Measurements from ENCODE around the gene IL37.
A peak's percentile ranks its signal among the peaks of the same experiment; 100 is the strongest.
"Not testable (repeated sequence)": the region's sequence is repeated elsewhere in the genome, so short reads cannot be mapped to it uniquely, and the experiment has no call there.

IL37 gene

DNA sequence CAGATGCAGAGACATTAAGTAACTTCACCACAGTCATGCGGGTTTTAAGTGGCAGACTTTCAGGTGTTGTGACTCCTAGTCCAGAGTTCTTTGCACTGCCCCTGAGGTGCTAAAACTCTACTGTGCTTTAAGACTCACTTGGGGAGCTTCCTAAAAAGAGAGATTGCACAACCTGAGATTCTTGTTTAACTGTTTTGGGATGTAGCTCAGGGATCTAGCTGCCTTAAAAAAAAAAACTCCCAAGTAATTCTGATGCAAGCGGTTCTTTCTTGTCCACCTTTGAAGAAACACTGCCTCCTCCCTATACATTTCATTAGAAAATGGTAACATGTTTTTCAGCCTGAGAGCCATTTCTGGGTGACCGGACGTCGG, 13.0 kb downstream of the IL37 start:
- DNase-seq = no peak

DNA sequence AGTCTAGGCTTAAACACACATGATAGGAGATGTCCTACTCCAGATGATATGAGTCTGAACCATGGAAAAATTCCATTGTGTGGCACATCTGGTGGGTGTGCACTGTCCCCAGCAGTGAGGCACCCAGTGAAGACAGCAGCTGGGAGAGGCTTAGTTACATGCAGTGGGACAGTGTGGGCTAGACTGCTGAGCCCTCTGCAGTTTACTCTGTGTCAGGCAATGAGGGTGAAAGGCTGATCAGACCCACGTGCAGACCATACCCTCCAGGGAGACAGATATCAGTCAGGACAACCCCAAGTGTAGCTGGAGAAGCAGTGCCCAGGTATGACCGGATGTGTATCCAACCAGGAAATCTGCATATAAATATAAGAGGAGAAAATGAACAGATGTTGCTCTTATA, 13.4 kb downstream of the IL37 start:
- DNase-seq = no peak

- no peak for DNase-seq
Observed at GRCh38 chr2:112924821-112925220, 13.9 kb downstream of the IL37 start.

GRCh38 chr2:112926707-112927106, 15.7 kb downstream of the IL37 start:
- no peak for DNase-seq

DNA sequence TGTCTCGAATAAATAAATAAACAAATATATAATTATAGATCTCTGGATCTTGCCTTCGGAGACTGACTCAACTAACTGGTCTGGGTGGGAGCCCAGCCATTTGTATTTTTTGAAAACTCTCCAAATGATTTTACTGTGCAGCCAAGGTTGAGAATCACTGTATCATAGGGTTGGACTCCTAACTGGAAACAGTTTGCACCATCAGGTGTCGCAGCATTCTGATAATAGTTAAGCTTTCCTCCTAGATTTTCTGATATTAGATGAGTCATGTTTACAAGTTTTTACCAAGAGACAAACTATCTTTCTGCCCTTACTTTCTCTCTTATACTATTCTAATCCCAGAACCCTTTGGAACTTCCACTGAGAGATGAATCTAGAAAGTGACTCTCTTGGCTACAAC, 16.8 kb downstream of the IL37 start:
- no peak for DNase-seq

DNA sequence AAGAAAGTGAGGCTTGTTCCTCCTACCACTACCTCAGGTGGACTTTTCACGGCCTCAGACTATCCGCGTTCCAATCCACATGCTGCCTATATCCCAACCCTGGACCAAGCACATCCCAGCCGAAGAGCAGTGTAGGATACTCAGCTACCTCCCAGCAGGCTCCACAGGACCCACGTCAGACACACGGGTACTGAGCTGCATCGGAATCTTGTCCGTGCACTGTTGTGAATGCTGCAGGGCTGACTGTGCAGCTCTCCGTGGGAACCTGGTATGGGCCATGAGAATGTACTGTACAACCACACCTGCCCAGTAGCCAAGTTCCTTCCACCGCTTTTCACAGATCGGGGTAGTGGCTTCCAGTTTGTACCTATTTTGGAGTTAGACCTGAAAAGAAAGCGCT, 22.3 kb downstream of the IL37 start:
- DNase-seq = no peak

DNA sequence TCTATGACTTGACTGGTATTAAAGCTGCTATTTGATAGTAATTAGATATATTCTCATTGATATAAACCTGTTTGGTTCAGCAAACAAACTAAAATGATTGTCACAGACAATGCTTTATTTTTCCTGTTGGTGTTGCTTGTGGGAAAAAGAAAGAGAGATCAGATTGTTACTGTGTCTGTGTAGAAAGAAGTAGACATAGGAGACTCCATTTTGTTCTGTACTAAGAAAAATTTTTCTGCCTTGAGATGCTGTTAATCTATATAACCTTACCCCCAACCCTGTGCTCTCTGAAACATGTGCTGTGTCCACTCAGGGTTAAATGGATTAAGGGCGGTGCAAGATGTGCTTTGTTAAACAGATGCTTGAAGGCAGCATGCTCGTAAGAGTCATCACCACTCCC, 23.2 kb downstream of the IL37 start:
- not testable (repeated sequence) for DNase-seq

- DNase-seq = no peak
Observed at GRCh38 chr2:112936927-112937232, 25.9 kb downstream of the IL37 start.

DNA sequence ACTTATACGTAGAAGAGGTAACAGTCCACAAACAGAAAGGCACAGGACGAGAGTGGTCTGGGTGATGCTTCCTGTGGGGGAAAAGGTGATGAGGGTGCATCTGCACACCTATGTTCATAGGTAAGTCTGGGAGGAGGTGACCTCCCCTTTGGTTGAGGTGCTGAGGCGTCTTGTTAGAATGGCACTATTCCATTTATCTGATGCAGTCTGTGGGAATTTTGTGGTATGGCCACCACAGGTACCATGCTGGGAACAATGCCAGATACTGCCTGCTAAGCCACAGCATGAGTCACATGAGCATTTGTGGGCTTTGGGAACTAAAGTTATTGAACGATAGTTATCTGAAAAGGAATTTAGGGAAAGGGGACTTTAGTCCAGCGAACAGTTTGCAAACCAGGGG, 27.9 kb downstream of the IL37 start:
- no peak for DNase-seq

- DNase-seq = no peak
Observed at GRCh38 chr2:112939425-112939824, 28.5 kb downstream of the IL37 start.

GRCh38 chr2:112940859-112941625, 30.1 kb downstream of the IL37 start:
- no peak for DNase-seq

- DNase-seq = peak in 4 of 6 experiments; percentile 3 to 21 (median 10)
Observed at GRCh38 chr2:112941753-112942653, 31.0 kb downstream of the IL37 start.

DNA sequence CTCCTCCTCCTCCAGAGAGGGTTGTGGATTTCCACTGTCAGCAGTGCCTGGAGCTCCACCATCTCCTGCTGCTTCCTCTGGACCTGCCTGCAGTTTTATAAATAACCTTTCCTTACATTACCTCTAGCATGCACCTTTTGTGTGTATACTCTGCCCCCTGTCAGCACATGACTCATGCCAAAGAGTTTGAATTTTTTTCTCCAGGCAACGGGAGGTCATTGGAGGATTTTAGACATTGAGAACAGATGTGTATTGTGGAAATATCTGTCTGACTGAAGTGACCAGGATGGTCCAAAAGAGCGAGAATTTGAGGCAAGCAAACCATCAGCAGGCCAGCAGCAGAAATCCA, 31.7 kb downstream of the IL37 start:
- DNase-seq = no peak

DNA sequence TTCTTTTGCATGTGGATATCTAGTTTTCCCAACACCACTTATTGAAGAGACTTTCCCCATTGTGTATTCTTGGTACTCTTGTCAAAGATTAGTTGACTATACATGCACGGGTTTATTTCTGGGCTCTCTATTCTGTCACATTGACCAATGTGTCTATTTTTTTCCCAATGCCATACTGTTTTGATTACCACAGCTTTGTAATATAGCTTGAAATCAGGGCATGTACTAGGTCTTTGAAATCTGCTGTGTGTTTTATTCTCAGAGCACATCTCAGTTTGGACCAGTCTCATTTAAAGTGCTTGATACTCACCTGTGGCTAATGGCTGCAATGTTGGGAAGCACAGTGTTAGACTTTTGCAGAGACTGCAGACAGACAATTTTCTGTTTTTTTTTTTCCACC, 34.0 kb downstream of the IL37 start:
- no peak for DNase-seq

DNA sequence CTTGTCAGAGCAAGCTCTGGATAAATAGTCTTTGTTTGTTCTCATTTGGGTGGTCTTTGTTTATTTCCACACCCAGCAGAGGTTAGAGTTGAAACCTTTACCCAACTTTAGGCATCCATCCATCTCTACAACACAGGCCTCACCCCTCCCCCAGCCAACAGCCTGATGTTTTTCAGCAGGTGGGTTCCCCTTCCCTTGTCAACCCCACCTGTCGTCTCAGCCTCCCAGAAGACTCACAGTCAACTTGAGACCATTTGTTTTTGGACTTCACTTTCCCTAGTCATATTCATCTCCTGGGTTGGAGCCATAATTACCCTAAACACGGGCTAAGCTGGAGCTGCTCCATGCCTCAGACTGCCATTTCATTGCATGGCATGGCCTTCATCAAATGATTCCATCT, 35.1 kb downstream of the IL37 start:
- no peak for DNase-seq

DNA sequence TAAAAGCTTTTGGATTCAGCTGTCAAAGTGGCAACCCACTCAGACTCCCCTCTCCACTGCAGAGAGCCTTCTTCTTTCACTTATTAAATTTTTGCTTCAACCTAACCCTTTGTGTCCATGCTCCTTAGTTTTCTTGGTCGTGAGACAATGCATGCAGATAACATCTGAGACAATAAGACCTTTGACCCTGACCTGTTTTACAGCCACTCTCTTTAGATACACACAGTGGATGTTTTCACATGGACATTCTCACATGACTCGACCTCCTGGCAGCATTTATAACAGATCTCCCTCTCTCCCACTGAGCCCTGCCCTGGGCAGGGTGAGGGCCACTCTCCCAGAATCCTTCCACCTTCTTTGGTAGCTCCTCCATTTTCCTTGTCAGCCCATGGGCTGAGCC, 36.4 kb downstream of the IL37 start:
- DNase-seq = no peak

DNA sequence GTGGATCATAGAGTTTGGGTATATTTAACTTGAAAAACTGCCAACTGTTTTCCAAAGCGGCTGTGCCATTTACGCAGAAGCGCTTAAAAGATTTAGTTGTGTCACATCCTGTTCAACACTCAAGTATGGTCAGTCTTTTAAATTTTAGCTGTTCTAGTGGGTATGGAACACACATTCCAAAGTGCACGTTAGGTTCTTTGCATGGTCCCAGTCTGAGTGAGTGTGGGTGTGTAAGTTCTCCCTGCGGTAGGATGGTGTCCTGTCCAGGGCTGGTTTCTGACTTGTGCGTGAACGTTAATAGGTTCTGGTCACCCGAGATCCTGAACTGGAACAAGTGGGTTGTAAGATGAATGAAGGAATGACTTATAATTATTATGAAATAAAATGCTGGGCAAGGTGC, 38.5 kb downstream of the IL37 start:
- no peak for DNase-seq

DNA sequence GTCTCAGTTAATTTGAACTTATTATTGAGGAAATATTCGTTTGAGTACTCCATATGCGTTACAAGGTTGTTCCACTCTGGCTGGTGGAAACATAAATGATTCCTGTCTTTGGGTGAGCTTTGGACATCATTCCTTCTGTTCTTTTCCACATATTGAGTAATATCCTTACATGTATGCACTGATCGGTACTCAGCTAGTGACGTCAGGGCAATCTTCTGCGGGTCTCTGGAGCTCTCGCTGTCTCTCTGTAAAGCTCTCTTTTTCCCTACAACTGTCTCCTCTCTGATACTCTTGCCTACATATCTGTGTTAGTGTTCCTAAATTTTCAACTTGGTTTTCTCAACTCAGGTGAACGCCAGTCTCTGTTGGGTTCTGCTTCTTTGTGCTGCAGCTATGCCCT, 43.4 kb downstream of the IL37 start:
- no peak for DNase-seq

- no peak for DNase-seq
Observed at GRCh38 chr2:112957511-112957910, 46.5 kb downstream of the IL37 start.

GRCh38 chr2:112958428-112959108, 47.6 kb downstream of the IL37 start:
- peak in 5 of 6 experiments; percentile 4 to 52 (median 14) for DNase-seq

- no peak for DNase-seq
Observed at GRCh38 chr2:112959109-112959812, 48.3 kb downstream of the IL37 start.

DNA sequence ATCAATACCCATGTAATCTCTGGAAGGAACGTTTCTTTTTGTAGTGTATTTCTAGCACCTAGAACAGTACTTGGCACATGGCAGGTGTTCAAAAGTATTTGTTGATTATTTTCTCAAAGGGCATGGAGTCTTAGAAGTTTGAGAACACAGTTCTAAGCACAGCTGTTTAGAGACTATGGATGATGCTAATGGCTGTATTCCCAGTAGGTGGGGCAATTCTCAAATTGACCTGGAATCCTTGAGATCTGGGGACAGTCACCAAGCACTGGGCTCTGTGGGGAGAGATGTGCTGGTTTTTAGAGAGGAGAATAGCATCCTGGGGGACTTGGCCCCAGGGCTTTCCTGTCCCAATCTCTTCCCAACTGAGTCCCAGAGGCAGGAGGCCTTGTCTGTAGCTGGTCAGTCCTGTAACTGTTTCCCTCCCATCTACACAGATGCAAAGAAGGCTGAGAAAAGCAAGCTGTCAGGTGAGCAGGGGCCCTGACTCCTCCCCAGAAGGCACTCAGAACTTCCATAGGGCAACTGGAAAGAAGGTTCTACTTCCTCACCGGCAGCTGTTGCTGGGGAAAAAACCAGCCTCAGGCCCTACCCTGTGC, 49.4 kb downstream of the IL37 start:
- no peak for DNase-seq
